Natural killer cell (primary cell): Measurements from ENCODE around the gene FLT3LG. TPM values are rescaled to one million over a fixed set of nuclear protein-coding genes. Genes with fewer than 3 reads are reported as not detected.

Source experiments
- ATAC-seq, 3 donors: fragments of 150-1000 bp in 2 of 3; fragments of 200-7000 bp in 1 of 3; cut with Tn5 transposase; 1 replicate in 1 of 3; 2 replicates in 2 of 3; pipeline ENCODE4 v1.10.0; 2021; ENCODE audit warnings: mild to moderate bottlenecking in 2 of 3, moderate library complexity in 2 of 3
- DNase-seq, 2 donors: peaks; one replicate each; pipeline versions ENCODE4 v3.0.0 to v3.0.0-alpha.2; 2013 to 2021; ENCODE audit warnings: mixed read lengths in 1 of 2
- H3K27ac ChIP-seq: one replicate; pipeline ENCODE4 v1.5.1; 2013; ENCODE audit warnings: mild to moderate bottlenecking, low read length
- H3K27me3 ChIP-seq: one replicate; pipeline ENCODE4 v1.6.1; 2013; ENCODE audit warnings: low read length; ENCODE audit not compliant: control insufficient read depth, insufficient read depth
- H3K36me3 ChIP-seq: one replicate; pipeline ENCODE4 v1.6.1; 2013; ENCODE audit warnings: low read length; ENCODE audit not compliant: control insufficient read depth, insufficient read depth
- H3K4me1 ChIP-seq: one replicate; pipeline ENCODE4 v1.6.1; 2013; ENCODE audit warnings: low read length; ENCODE audit not compliant: control insufficient read depth, insufficient read depth
- H3K4me3 ChIP-seq: one replicate; pipeline ENCODE4 v1.5.1; 2013; ENCODE audit warnings: low read length
- H3K9me3 ChIP-seq: one replicate; pipeline ENCODE4 v1.6.1; 2013; ENCODE audit warnings: low read length; ENCODE audit not compliant: control insufficient read depth, insufficient read depth
- H3K27ac Mint-ChIP-seq, 2 donors: one replicate each; pipeline ENCODE4 v1.8.0; 2022; ENCODE audit warnings: mild to moderate bottlenecking in 2 of 2, mixed read lengths in 2 of 2, moderate library complexity in 1 of 2
- H3K27me3 Mint-ChIP-seq, 2 donors: one replicate each; pipeline ENCODE4 v1.8.0; 2022; ENCODE audit warnings: low read depth in 2 of 2, mixed read lengths in 2 of 2
- H3K36me3 Mint-ChIP-seq: one replicate; pipeline ENCODE4 v1.8.0; 2022; ENCODE audit warnings: mixed read lengths
- H3K4me1 Mint-ChIP-seq, 2 donors: one replicate each; pipeline ENCODE4 v1.8.0; 2022; ENCODE audit warnings: mixed read lengths in 2 of 2
- H3K4me3 Mint-ChIP-seq: one replicate; pipeline ENCODE4 v1.8.0; 2022; ENCODE audit warnings: mild to moderate bottlenecking, moderate library complexity, mixed read lengths
- H3K9me3 Mint-ChIP-seq, 2 donors: one replicate each; pipeline ENCODE4 v1.8.0; 2022; ENCODE audit warnings: mixed read lengths in 2 of 2
- CTCF ChIP-seq: fragments of 200-600 bp; IDR thresholded peaks from one replicate; pipeline ENCODE4 v1.8.0; 2022; ENCODE audit warnings: antibody characterized with exemption
- WGBS: methylation state at CpG from one replicate; pipeline ENCODE4 v1.1.7; 2013; ENCODE audit warnings: missing lambda C conversion rate; ENCODE audit not compliant: insufficient coverage; 5-methylcytosine and 5-hydroxymethylcytosine counted together
- intact Hi-C: fragments of 100-400 bp; cut with micrococcal nuclease; formaldehyde crosslinking; loops from one replicate; pipeline ENCODE4 v1.14.2; 2022
- total RNA-seq, 4 donors: library from RNA; stranded (reverse); fragments of 120-200 nt in 1 of 4; gene quantifications; one replicate each; pipeline versions ENCODE4 v1.2.3 to v1.2.4, GENCODE V29; 2013 to 2022

The FLT3LG gene
- total RNA-seq, 3 donors from 2014 or later (not counting 1 experiment from before 2014, with no cell fraction given) = 44.7 to 65.7 (median 64.8) TPM

GRCh38 chr19:49491030-49491803 lies 17.2 kb downstream of the FLT3LG start:
- peaks cover 8% of the 10 kb centered on the region for H3K36me3 Mint-ChIP-seq
- TF ChIP-seq CTCF = no peak
- 92% methylated on average over 14 of the region's 17 CpGs for WGBS
- Histone ChIP-seq H3K27me3 (no peaks in the 10 kb centered on the region), H3K36me3 (peaks cover 42% of the 10 kb centered on the region), H3K4me1 (peaks cover 69% of the 10 kb centered on the region), H3K27ac (no peak overlapping the region), H3K4me3 (no peak overlapping the region), H3K9me3 (no peaks in the 10 kb centered on the region)
- H3K4me1 Mint-ChIP-seq = peaks cover 38 to 39% of the 10 kb centered on the region in 2 donors
- H3K27ac Mint-ChIP-seq = peak overlapping the region in 1 of 2 donors; percentile 97
- no peaks in the 10 kb centered on the region for H3K27me3 Mint-ChIP-seq
- H3K9me3 Mint-ChIP-seq = no peaks in the 10 kb centered on the region
- ATAC-seq = no peak
- intact Hi-C loops = no loop called here
- no peak for DNase-seq
- H3K4me3 Mint-ChIP-seq = peak overlapping the region; percentile 35

GRCh38 chr19:49491804-49492572 lies 18.0 kb downstream of the FLT3LG start:
- no peak for ATAC-seq
- H3K27ac ChIP-seq = no peak overlapping the region

GRCh38 chr19:49492573-49493405 lies 18.8 kb downstream of the FLT3LG start:
- peak overlapping the region; percentile 69 to 97 for H3K27ac Mint-ChIP-seq
- 84% methylated on average over 10 of the region's 12 CpGs for WGBS
- DNase-seq (peak in 1 of 2 donors; percentile 54), ATAC-seq (no peak)
- TF ChIP-seq CTCF = no peak
- peak overlapping the region; percentile 45 for H3K4me3 Mint-ChIP-seq
- H3K36me3 Mint-ChIP-seq = peaks cover 8% of the 10 kb centered on the region
- Histone ChIP-seq H3K9me3 (no peaks in the 10 kb centered on the region), H3K4me3 (no peak overlapping the region), H3K27me3 (no peaks in the 10 kb centered on the region), H3K36me3 (peaks cover 50% of the 10 kb centered on the region), H3K4me1 (peaks cover 72% of the 10 kb centered on the region), H3K27ac (peak overlapping the region; percentile 33)
- H3K4me1 Mint-ChIP-seq = peaks cover 44 to 48% of the 10 kb centered on the region in 2 donors
- H3K9me3 Mint-ChIP-seq = no peaks in the 10 kb centered on the region
- intact Hi-C loops = no loop called here
- no peaks in the 10 kb centered on the region for H3K27me3 Mint-ChIP-seq

More at GRCh38 chr19:49491804-49492572, 18.0 kb downstream of the FLT3LG start:
- Histone ChIP-seq H3K36me3 (peaks cover 42% of the 10 kb centered on the region), H3K4me1 (peaks cover 66% of the 10 kb centered on the region), H3K9me3 (no peaks in the 10 kb centered on the region), H3K4me3 (no peak overlapping the region), H3K27me3 (no peaks in the 10 kb centered on the region)
- WGBS = 88% methylated on average over 7 of the region's 7 CpGs
- H3K27ac Mint-ChIP-seq = peak overlapping the region; percentile 69 to 97
- H3K4me3 Mint-ChIP-seq = peak overlapping the region; percentile 45
- no peaks in the 10 kb centered on the region for H3K27me3 Mint-ChIP-seq
- H3K4me1 Mint-ChIP-seq = peaks cover 44 to 47% of the 10 kb centered on the region in 2 donors
- DNase-seq = no peak
- H3K9me3 Mint-ChIP-seq = no peaks in the 10 kb centered on the region
- TF ChIP-seq CTCF = no peak
- intact Hi-C loops = no loop called here
- peaks cover 8% of the 10 kb centered on the region for H3K36me3 Mint-ChIP-seq
